Heart right ventricle (tissue), 16 donors: ENCODE measurements around the gene SH2D3A. TPM values are rescaled to one million over a fixed set of nuclear protein-coding genes. Genes with fewer than 3 reads are reported as not detected.

Experiments used
- ATAC-seq, 8 donors: fragments of 200-7000 bp; cut with Tn5 transposase; one replicate each; pipeline ENCODE4 v1.9.1; 2020; ENCODE audit warnings: mild to moderate bottlenecking in 8 of 8, moderate library complexity in 8 of 8, moderate number of reproducible peaks in 1 of 8
- DNase-seq, 2 donors: peaks; one replicate each; pipeline ENCODE4 v3.0.0-alpha.2; 2020
- H3K27ac ChIP-seq, 10 donors: fragments of 200-600 bp; sonication (generic) in 2 of 10; one replicate each; pipeline versions ENCODE4 v1.5.0 to v1.8.0; 2020 to 2022; ENCODE audit warnings: mild to moderate bottlenecking in 3 of 10
- H3K27me3 ChIP-seq, 7 donors: fragments of 200-600 bp; one replicate each; pipeline ENCODE4 v1.8.0; 2021 to 2022; ENCODE audit warnings: mild to moderate bottlenecking in 2 of 7
- H3K36me3 ChIP-seq, 9 donors: fragments of 200-600 bp; sonication (generic) in 1 of 9; one replicate each; pipeline versions ENCODE4 v1.5.0 to v1.8.0; 2020 to 2022; ENCODE audit warnings: mild to moderate bottlenecking in 2 of 9
- H3K4me1 ChIP-seq, 9 donors: fragments of 200-600 bp; sonication (generic) in 1 of 9; one replicate each; pipeline versions ENCODE4 v1.5.0 to v1.8.0; 2020 to 2022; ENCODE audit warnings: mild to moderate bottlenecking in 4 of 9
- H3K4me3 ChIP-seq, 10 donors: fragments of 200-600 bp; sonication (generic) in 2 of 10; one replicate each; pipeline versions ENCODE4 v1.5.0 to v1.8.0; 2020 to 2022; ENCODE audit warnings: mild to moderate bottlenecking in 7 of 10, moderate library complexity in 2 of 10
- H3K9me3 ChIP-seq, 11 donors: fragments of 200-600 bp in 10 of 11; sonication (generic) in 2 of 11; one replicate each; pipeline versions ENCODE4 v1.5.0 to v1.8.0; 2013 to 2022; ENCODE audit warnings: mild to moderate bottlenecking in 2 of 11, control low read depth in 1 of 11, moderate library complexity in 1 of 11
- WGBS, 2 donors: extraction: QIAGEN DNeasy Blood & Tissue Kit; methylation state at CpG; one replicate each; pipeline ENCODE4 v1.1.7; 2013; ENCODE audit warnings: inconsistent platforms in 1 of 2; 5-methylcytosine and 5-hydroxymethylcytosine counted together
- intact Hi-C, 10 donors: fragments of 100-400 bp; cut with DNase I; formaldehyde crosslinking; loops; one replicate each; pipeline versions ENCODE4 v1.11.1 to v1.14.2; 2022
- microRNA-seq, 2 donors: library from miRNA; unstranded; fragments of <30 nt; microRNA quantifications; one replicate each; pipeline ENCODE4 v1.2.0, GENCODE V29; 2021
- polyA plus RNA-seq, 2 donors: library from polyadenylated mRNA; stranded (reverse); fragments of 200-250 nt; gene quantifications; one replicate each; pipeline ENCODE4 v1.2.3, GENCODE V29; 2013
- total RNA-seq, 10 donors: library from RNA; stranded (reverse); fragmentation: NEBNext Ultra II Directional in 3 of 10; extraction: Animal tissue kit (Norgen Biotek cat#: 25700) in 3 of 10; gene quantifications; one replicate each; pipeline versions ENCODE4 v1.2.1 to v1.2.4, GENCODE V29; 2021 to 2023
- TF ChIP-seq, protein P1 (sequence below), 9 donors: fragments of 200-600 bp; sonication (generic) in 2 of 9; IDR thresholded peaks; one replicate each; pipeline versions ENCODE4 v1.5.0 to v1.8.0; 2021 to 2022; ENCODE audit warnings: antibody characterized with exemption in 9 of 9, mild to moderate bottlenecking in 5 of 9, moderate library complexity in 1 of 9
- donor health status: Arrhythmogenic right ventricular cardiomyopathy.
- donor health status: ischemic (EF 13 %, LVEDD 7.1; RV severe dilation, severe dysfunction).
- donor health status: healthy with polysubstance abuse.
- donor health status: DM: no; HTN: yes; CAD: no.
- donor health status: DM: no; HTN: no; CAD: no.
- donor health status: ischemic (EF 25% LVEDD 6.9; RV normal size, moderate dysfunction).
- donor health status: ischemic (EF 25% LVEDD 5.7; RV mildly dilated, moderate dysfunction).
- donor health status: healthy.
- donor health status: DM: yes; HTN: yes; CAD: no.
- donor health status: Ischemic cardiomyopathy.
- donor health status: ischemic (EF 35%, LVEDD 5.7; RV mildly dilated, moderate dysfunction).
- donor health status: nonischemic (EF 11% LVEDD 7.7; RV severe dilation, severe dysfunction).
- donor health status: DM: yes; HTN: yes; CAD: no.
- donor health status: PGD.
- donor health status: ischemic (EF 29% LVEDD 5.4; RV normal size, mild dysfunction).
- donor health status: nonischemic (EF 23%, LVEDD 6.1; RV moderate dilation, normal function).

The SH2D3A gene
- total and polyA plus RNA-seq, 12 donors = 0.16 to 0.79 (median 0.36) TPM; not detected in 5

DNA sequence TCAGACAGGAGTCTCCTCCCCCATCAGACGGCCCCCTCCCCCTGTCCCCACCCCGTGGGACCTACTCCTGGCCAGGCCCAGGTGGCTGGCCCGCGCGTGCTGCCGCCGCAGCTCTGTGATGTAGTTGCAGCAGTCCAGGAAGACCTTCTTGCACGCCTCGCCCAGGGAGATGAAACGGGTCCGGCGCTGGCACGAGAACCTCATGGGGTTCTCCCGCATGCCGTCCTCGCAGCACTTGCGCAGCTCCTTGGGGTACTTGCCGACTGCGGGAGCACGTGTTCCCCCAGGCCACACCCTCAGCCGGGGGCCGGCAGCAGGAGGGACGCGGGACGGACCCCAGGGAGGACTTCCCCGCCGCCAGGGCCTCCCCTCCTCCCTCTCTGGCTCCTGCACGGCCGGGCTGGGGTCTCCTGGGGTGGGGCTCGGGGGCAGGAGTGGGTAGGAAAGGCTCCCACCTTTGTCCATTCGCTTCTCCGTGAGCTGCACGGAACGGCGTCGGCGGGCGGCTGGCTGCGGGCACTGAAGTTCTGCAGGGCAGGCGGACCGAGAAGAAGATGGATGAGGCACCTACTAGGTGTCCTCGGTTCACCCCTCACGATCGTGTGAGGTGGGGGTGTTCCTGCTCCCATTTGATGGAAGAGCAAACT, 60.1 kb downstream of the SH2D3A start:
- peaks cover 0 to 51% (median 44%) of the 10 kb centered on the region in 7 donors for H3K27me3 ChIP-seq
- no peak for ATAC-seq

DNA sequence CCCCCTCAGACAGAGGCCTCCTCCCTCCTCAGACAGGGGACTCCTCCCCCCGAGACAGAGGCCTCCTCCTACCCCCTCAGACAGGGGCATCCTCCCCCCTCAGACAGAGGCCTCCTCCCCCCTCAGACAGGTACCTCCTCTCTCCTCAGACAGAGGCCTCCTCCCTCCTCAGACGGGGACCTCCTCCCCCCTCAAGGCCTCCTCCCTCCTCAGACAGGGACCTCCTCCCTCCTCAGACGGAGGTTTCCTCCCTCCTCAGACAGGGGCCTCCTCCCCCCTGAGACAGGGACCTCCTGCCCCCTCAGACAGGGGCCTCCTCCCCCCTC, 60.6 kb downstream of the SH2D3A start:
- Histone ChIP-seq H3K9me3 (no peaks in the 10 kb centered on the region), H3K27me3 (peaks cover 0 to 49% (median 40%) of the 10 kb centered on the region in 7 donors), H3K36me3 (peaks cover 0 to 11% (median 0%) of the 10 kb centered on the region in 9 donors), H3K4me1 (no peaks in the 10 kb centered on the region), H3K27ac (no peak overlapping the region), H3K4me3 (no peak overlapping the region)
- intact Hi-C loops = no loop called here
- TF ChIP-seq, protein P1, sequence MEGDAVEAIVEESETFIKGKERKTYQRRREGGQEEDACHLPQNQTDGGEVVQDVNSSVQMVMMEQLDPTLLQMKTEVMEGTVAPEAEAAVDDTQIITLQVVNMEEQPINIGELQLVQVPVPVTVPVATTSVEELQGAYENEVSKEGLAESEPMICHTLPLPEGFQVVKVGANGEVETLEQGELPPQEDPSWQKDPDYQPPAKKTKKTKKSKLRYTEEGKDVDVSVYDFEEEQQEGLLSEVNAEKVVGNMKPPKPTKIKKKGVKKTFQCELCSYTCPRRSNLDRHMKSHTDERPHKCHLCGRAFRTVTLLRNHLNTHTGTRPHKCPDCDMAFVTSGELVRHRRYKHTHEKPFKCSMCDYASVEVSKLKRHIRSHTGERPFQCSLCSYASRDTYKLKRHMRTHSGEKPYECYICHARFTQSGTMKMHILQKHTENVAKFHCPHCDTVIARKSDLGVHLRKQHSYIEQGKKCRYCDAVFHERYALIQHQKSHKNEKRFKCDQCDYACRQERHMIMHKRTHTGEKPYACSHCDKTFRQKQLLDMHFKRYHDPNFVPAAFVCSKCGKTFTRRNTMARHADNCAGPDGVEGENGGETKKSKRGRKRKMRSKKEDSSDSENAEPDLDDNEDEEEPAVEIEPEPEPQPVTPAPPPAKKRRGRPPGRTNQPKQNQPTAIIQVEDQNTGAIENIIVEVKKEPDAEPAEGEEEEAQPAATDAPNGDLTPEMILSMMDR (IDR thresholded peaks at IDR 0.05) = no peak
- ATAC-seq (no peak), DNase-seq (no peak)
- WGBS, 2 donors = 48 to 51% methylated on average over 3 of the region's 3 CpGs

More for the DNA sequence above, 60.1 kb downstream of the SH2D3A start:
- DNase-seq = no peak
- H3K36me3 ChIP-seq = peaks cover 0 to 11% (median 0%) of the 10 kb centered on the region in 9 donors
- no peaks in the 10 kb centered on the region for H3K4me1 ChIP-seq
- no peak overlapping the region for H3K4me3 ChIP-seq
- TF ChIP-seq, protein P1 (IDR thresholded peaks at IDR 0.05) = no peak
- intact Hi-C loops = no loop called here
- no peaks in the 10 kb centered on the region for H3K9me3 ChIP-seq
- WGBS, 2 donors = 86 to 87% methylated on average over 41 to 44 of the region's 44 CpGs
- H3K27ac ChIP-seq = no peak overlapping the region

DNA sequence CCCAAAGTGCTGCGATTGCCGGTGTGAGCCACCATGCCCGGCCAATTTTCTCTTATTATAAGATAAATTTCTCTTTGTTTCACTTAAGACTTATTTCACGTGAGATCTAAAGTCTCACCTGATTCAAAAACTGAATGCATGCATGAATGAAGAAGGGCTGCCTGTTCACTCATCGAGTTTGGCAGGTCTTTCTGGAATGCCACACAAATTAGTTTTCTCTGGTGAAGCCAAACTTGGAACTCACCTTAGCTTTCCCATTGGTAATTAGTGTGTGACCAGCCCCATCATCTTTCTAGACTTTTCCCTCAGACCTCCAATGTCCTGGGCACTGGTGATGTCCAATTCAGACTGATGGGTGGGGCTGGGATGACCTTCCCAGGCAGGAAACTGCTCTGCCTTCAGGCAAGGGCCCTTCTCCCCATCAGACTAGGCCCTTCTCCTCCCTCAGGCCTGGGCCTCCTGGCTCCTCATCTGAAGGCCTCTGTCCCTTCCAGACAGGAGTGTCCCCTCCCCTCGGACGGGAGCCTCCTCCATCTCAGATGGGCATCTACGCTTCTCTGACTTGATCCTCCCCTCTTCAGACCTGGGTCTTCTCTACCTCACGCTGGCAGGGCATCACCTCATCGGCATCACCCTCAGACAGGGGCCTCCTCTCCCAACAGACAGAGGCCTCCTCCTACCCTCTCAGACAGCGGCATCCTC, 61.2 kb downstream of the SH2D3A start:
- peaks cover 0 to 44% (median 35%) of the 10 kb centered on the region in 7 donors for H3K27me3 ChIP-seq
- H3K4me3 ChIP-seq = no peak overlapping the region
- ATAC-seq (no peak), DNase-seq (no peak)
- no peaks in the 10 kb centered on the region for H3K4me1 ChIP-seq
- H3K9me3 ChIP-seq = no peaks in the 10 kb centered on the region
- no peak overlapping the region for H3K27ac ChIP-seq
- WGBS, 2 donors = 77 to 79% methylated on average over 11 of the region's 11 CpGs
- intact Hi-C loops = no loop called here
- TF ChIP-seq, protein P1 (IDR thresholded peaks at IDR 0.05) = no peak
- H3K36me3 ChIP-seq = peaks cover 0 to 11% (median 0%) of the 10 kb centered on the region in 9 donors

Small RNAs within 50 kb of the gene (microRNA-seq; reads per million reads assigned to microRNA genes)
- 0 reads per million in 2 donors for gene MIR6791

Other genes with a start within 250 kb of the SH2D3A start
- under 1 TPM in 7 of 10 donors, not detected in 3; 0.13 to 0.88 (median 0.22) TPM for gene TNFSF9, start 236.4 kb downstream of the SH2D3A start, total RNA-seq
- gene TNFSF9, start 236.4 kb downstream of the SH2D3A start, polyA plus RNA-seq = under 1 TPM; 0.14 to 0.15 TPM
- under 1 TPM in 1 of 10 donors, not detected in 9; 0.49 TPM for gene CD70, start 176.3 kb downstream of the SH2D3A start, total RNA-seq
- not detected for gene CD70, start 176.3 kb downstream of the SH2D3A start, polyA plus RNA-seq
- 1 to 10 TPM in 2 of 10 donors, under 1 TPM in 7, not detected in 1; 0.06 to 1.9 (median 0.42) TPM for gene TNFSF14, start 97.3 kb downstream of the SH2D3A start, total RNA-seq
- under 1 TPM; 0.23 to 0.51 TPM for gene TNFSF14, start 97.3 kb downstream of the SH2D3A start, polyA plus RNA-seq
- gene C3, start 46.8 kb downstream of the SH2D3A start, total RNA-seq = 100 to 1,000 TPM in 5 of 10 donors, 10 to 100 TPM in 5; 23.0 to 438 (median 111) TPM
- gene C3, start 46.8 kb downstream of the SH2D3A start, polyA plus RNA-seq = 100 to 1,000 TPM; 275 to 475 TPM
- gene GPR108, start 29.9 kb downstream of the SH2D3A start, total RNA-seq = 10 to 100 TPM; 20.4 to 33.6 (median 21.5) TPM
- 10 to 100 TPM; 43.1 to 62.0 TPM for gene GPR108, start 29.9 kb downstream of the SH2D3A start, polyA plus RNA-seq
- gene TRIP10, start 27.8 kb downstream of the SH2D3A start, total RNA-seq = 100 to 1,000 TPM in 1 of 10 donors, 10 to 100 TPM in 9; 60.6 to 152 (median 73.5) TPM
- gene TRIP10, start 27.8 kb downstream of the SH2D3A start, polyA plus RNA-seq = 100 to 1,000 TPM in 1 of 2 donors, 10 to 100 TPM in 1; 93.7 to 314 TPM
- 10 to 100 TPM in 1 of 10 donors, 1 to 10 TPM in 6, under 1 TPM in 3; 0.45 to 11.0 (median 1.4) TPM for gene VAV1, start 5.3 kb upstream of the SH2D3A start, total RNA-seq
- 1 to 10 TPM in 1 of 2 donors, under 1 TPM in 1; 0.70 to 1.3 TPM for gene VAV1, start 5.3 kb upstream of the SH2D3A start, polyA plus RNA-seq
- gene ADGRE1, start 120.1 kb upstream of the SH2D3A start, total RNA-seq = 1 to 10 TPM in 1 of 10 donors, under 1 TPM in 7, not detected in 2; 0.10 to 4.8 (median 0.23) TPM
- under 1 TPM in 1 of 2 donors, not detected in 1; 0.09 TPM for gene ADGRE1, start 120.1 kb upstream of the SH2D3A start, polyA plus RNA-seq